ENCODE results near the gene ZNF223.

The ZNF223 gene

DNA sequence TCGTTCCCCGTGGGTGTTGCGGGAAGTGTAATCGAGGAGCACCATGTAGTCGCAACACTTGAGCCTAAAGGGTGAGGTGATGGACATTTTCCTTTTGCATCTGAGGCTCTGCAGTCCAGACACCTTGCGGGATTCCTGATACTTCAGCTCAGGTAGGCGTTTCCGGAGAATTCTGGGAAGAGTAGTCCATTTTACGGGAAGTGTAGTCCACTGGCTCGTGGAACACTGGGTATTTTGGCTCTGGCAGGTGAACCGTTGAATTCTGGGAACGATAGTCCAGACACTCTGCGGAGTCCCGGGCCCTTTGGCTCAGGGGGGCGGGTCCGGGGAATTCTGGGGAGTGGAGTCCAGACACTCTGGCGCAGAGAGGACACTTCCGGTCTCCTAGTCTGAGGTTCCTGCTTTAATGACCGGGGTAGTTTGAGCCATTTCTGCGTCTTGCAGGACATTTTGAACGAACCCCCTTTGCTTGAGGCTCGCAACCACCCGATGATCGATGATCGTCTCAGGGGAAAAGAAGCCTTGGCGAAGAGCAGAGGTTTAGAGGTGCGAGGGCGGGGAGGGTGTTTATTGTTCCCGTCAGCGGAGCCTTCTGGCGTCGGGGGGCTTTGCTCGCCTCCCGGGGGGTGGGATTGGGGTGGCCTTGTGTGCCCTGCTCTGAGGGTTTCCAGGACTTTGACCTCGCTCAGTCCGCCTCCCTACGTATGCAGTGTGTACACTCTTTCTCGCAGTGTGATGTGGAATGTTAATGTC, at the start of gene ZNF223:
Gene ZNF223, plus strand, starts transcription at position 387 of the 753 bp plus-strand sequence. CDS start 3,141 bp downstream, outside the sequence.
- DNase-seq: peak; percentile 15 to 26
- Mint-ChIP-seq H3K9me3 (peaks cover 21 to 56% of the 10 kb centered on the region in 2 donors), H3K4me3 (peak within 1 kb of the TSS; percentile 87 to 93), H3K27ac (peak within 1 kb of the TSS; percentile 86 to 94), H3K4me1 (peaks cover 18% of the 10 kb centered on the region), H3K27me3 (no peaks in the 10 kb centered on the region)
- peak; percentile 66 for ATAC-seq

- H3K4me1 Mint-ChIP-seq: peaks cover 17% of the 10 kb centered on the region
- ATAC-seq (no peak), DNase-seq (no peak)
- H3K27me3 Mint-ChIP-seq: no peaks in the 10 kb centered on the region
- peak overlapping the region; percentile 97 to 98 for H3K4me3 Mint-ChIP-seq
- H3K9me3 Mint-ChIP-seq: peaks cover 47 to 50% of the 10 kb centered on the region in 2 donors
- H3K27ac Mint-ChIP-seq: peak overlapping the region; percentile 95
Measured at GRCh38 chr19:44002212-44002565, 49.6 kb upstream of the ZNF223 start.

DNA sequence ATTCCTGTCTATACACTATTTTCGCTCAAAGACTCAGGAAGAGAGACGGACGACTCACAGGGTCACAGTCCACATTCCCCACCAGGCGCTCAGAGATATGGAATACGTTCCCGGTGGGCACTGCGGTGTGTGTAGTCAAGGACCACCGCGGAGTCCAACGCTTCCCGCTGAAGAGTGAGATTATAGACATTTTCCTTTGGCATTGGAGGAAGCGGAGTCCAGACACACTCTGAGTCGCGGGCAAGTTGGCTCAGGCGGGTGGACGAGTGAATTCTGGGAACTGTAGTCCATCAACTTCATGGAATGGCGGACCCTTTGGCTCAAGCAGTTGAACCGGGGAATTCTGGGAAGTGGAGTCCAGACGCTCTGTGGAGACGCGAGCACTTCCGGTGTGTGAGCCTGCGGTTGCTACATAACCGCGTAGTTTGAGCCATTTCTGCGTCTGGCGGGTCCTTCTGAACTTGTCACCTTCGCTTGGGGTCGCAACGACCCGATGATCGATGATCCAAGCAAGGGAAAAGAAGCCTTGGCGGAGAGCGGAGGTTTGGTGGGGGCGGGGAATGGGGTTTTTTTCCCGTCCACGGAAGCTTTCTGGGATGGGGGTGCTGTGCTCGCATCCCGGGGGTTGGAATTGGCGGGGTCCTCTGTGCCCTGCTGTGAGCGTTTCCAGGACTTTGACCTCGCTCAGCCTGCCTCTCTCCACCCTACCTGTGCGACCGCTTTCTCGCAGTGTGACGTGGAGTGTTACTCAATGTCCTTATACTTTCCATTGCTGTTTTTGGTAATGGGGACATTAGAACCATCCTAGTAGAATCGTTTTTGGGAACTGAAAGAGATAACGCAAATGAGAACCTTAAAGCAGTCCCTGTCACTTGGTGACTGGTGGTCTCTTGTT, 49.0 kb upstream of the ZNF223 start, which contains the start of gene ZNF230:
Gene ZNF230, plus strand, starts transcription at position 392 of the 895 bp plus-strand sequence. CDS start 4,122 bp downstream, outside the sequence.
- Mint-ChIP-seq H3K27me3 (no peaks in the 10 kb centered on the region), H3K4me3 (peak within 1 kb of the TSS; percentile 97 to 98), H3K27ac (peak within 1 kb of the TSS; percentile 95), H3K9me3 (peaks cover 47 to 50% of the 10 kb centered on the region in 2 donors), H3K4me1 (peaks cover 17% of the 10 kb centered on the region)
- DNase-seq: peak; percentile 74 to 86
- peak; percentile 95 for ATAC-seq

DNA sequence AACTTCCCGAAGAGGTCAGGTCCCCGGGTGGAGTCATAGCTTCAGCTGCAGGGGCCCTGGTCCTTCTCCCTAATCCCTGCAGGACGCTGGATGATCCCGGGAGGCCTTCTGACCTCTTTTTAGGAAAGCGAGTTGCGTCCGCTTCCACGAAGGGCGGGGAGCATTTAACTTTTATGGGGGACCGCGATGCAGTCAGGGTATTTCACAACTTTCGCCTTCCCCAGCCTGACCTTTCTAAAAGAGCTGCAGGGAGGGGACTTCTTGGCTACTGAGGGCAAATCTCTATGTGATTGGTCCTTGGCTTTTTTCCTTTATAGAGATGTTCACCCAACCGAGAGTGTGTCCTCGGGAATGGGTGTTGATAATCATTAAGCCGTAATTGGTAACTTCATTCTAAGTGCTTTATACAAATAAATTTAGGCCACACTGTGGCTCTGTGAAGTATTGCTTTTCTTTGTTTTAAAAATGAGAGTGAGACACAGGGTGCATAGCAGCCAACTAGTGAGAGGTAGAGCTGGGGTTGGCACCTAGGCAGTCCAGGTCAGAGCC, 48.3 kb upstream of the ZNF223 start:
- H3K4me3 Mint-ChIP-seq: peak overlapping the region; percentile 97 to 98
- no peaks in the 10 kb centered on the region for H3K27me3 Mint-ChIP-seq
- peaks cover 47 to 49% of the 10 kb centered on the region in 2 donors for H3K9me3 Mint-ChIP-seq
- DNase-seq: peak; percentile 17 to 19
- peak; percentile 73 for ATAC-seq
- H3K4me1 Mint-ChIP-seq: peaks cover 17% of the 10 kb centered on the region
- H3K27ac Mint-ChIP-seq: peak overlapping the region; percentile 69 to 95

GRCh38 chr19:44005973-44006372, 45.9 kb upstream of the ZNF223 start:
- no peaks in the 10 kb centered on the region for H3K27me3 Mint-ChIP-seq
- no peak overlapping the region for H3K27ac Mint-ChIP-seq
- peaks cover 17% of the 10 kb centered on the region for H3K4me1 Mint-ChIP-seq
- DNase-seq (no peak), ATAC-seq (no peak)
- H3K4me3 Mint-ChIP-seq: no peak overlapping the region
- H3K9me3 Mint-ChIP-seq: peaks cover 55 to 62% of the 10 kb centered on the region in 2 donors

- DNase-seq (no peak), ATAC-seq (no peak)
- H3K27me3 Mint-ChIP-seq: no peaks in the 10 kb centered on the region
- peak overlapping the region in 1 of 2 donors; percentile 30 for H3K27ac Mint-ChIP-seq
- no peak overlapping the region for H3K4me3 Mint-ChIP-seq
- peaks cover 9% of the 10 kb centered on the region for H3K4me1 Mint-ChIP-seq
- peaks cover 57 to 68% of the 10 kb centered on the region in 2 donors for H3K9me3 Mint-ChIP-seq
Measured at GRCh38 chr19:44007473-44007872, 44.4 kb upstream of the ZNF223 start.

DNA sequence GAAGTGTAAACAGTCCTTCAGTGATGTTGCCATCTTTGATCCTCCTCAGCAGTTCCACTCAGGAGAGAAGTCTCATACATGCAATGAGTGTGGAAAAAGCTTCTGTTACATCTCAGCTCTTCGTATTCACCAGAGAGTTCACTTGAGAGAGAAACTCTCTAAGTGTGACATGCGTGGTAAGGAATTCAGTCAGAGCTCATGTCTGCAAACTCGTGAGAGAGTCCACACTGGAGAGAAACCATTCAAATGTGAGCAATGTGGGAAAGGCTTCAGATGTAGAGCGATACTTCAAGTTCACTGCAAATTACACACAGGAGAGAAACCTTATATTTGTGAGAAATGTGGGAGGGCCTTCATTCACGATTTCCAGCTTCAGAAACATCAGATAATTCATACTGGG, 41.4 kb upstream of the ZNF223 start:
- Mint-ChIP-seq H3K27me3 (no peaks in the 10 kb centered on the region), H3K9me3 (peaks cover 81 to 87% of the 10 kb centered on the region in 2 donors), H3K4me1 (no peaks in the 10 kb centered on the region), H3K27ac (no peak overlapping the region), H3K4me3 (no peak overlapping the region)
- DNase-seq (no peak), ATAC-seq (no peak)

GRCh38 chr19:44019498-44019897, 32.3 kb upstream of the ZNF223 start:
- no peaks in the 10 kb centered on the region for H3K27me3 Mint-ChIP-seq
- ATAC-seq: no peak
- H3K4me1 Mint-ChIP-seq: peaks cover under 1% of the 10 kb centered on the region
- H3K27ac Mint-ChIP-seq: no peak overlapping the region
- H3K9me3 Mint-ChIP-seq: peaks cover 44 to 70% of the 10 kb centered on the region in 2 donors
- no peak overlapping the region for H3K4me3 Mint-ChIP-seq
- no peak for DNase-seq

DNA sequence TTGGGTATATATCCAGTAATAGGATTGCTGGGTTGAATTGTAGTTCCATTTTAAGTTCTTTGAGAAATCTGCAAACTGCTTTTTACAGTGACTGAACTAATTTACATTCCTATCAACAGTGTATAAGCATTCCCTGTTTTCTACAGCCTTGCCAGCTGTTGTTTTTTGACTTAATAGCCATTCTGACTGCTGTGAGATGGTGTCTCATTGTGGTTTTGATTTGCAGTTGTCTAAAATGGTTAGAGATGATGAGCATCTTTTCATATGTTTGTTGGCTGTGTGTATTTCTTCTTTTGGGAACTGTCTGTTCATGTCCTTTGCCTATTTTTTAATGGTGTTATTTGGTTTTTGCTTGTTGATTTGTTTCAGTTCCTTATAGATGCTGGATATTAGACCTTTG, 30.6 kb upstream of the ZNF223 start:
- H3K4me1 Mint-ChIP-seq: peaks cover 17% of the 10 kb centered on the region
- H3K4me3 Mint-ChIP-seq: no peak overlapping the region
- DNase-seq: no peak
- no peak for ATAC-seq
- H3K27me3 Mint-ChIP-seq: no peaks in the 10 kb centered on the region
- no peak overlapping the region for H3K27ac Mint-ChIP-seq
- peaks cover 36 to 67% of the 10 kb centered on the region in 2 donors for H3K9me3 Mint-ChIP-seq

DNA sequence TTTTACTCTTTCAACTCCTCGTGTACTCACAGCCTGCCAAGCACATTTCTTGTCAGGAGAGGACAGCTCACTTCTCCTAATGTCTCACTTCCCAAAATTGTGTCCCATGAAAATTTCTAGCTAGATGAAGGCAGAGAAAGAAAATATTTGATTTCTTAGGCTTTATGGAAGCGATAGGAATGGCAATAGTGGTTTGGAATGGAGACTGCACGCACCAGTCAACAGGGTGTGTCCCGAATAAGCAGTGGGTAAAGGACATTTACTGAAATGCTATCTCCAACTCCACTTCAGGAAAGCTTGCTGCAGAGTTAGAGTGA, 27.0 kb upstream of the ZNF223 start:
- Mint-ChIP-seq H3K4me3 (peak overlapping the region; percentile 97 to 99), H3K27me3 (no peaks in the 10 kb centered on the region), H3K27ac (peak overlapping the region; percentile 97), H3K4me1 (peaks cover 19% of the 10 kb centered on the region), H3K9me3 (peaks cover 29 to 51% of the 10 kb centered on the region in 2 donors)
- DNase-seq: no peak
- ATAC-seq: no peak

GRCh38 chr19:44025217-44025936, 26.5 kb upstream of the ZNF223 start, which contains the start of gene ZNF222:
TSS of gene ZNF222 (plus strand) at chr19:44025379. CDS start at chr19:44025437, 58 bp downstream.
- ATAC-seq: peak; percentile 100
- no peaks in the 10 kb centered on the region for H3K27me3 Mint-ChIP-seq
- peaks cover 19% of the 10 kb centered on the region for H3K4me1 Mint-ChIP-seq
- H3K9me3 Mint-ChIP-seq: peaks cover 26 to 47% of the 10 kb centered on the region in 2 donors
- peak within 1 kb of the TSS; percentile 97 for H3K27ac Mint-ChIP-seq
- peak; percentile 69 to 80 for DNase-seq
- H3K4me3 Mint-ChIP-seq: peak within 1 kb of the TSS; percentile 97 to 99

- ATAC-seq (no peak), DNase-seq (no peak)
- peaks cover 19% of the 10 kb centered on the region for H3K4me1 Mint-ChIP-seq
- no peak overlapping the region for H3K27ac Mint-ChIP-seq
- peaks cover 26 to 49% of the 10 kb centered on the region in 2 donors for H3K9me3 Mint-ChIP-seq
- peak overlapping the region in 1 of 2 donors; percentile 23 for H3K4me3 Mint-ChIP-seq
- no peaks in the 10 kb centered on the region for H3K27me3 Mint-ChIP-seq
Measured at GRCh38 chr19:44026622-44027021, 25.2 kb upstream of the ZNF223 start.

DNA sequence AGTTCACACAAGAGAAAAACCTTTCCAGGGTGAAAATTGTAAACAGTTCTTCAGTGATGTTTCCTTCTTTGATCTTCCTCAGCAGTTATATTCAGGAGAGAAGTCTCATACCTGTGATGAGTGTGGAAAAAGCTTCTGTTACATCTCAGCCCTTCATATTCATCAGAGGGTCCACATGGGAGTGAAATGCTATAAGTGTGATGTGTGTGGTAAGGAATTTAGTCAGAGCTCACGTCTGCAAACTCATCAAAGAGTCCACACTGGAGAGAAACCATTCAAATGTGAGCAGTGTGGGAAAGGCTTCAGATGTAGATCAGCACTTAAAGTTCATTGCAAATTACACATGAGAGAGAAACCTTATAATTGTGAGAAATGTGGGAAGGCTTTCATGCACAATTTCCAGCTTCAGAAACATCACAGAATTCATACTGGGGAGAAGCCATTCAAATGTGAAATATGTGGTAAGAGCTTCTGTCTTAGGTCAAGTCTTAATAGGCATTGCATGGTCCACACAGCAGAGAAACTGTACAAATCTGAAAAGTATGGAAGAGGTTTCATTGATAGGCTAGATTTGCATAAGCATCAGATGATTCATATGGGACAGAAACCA, 19.7 kb upstream of the ZNF223 start:
- Mint-ChIP-seq H3K27me3 (no peaks in the 10 kb centered on the region), H3K4me1 (no peaks in the 10 kb centered on the region), H3K9me3 (peaks cover 57 to 74% of the 10 kb centered on the region in 2 donors), H3K27ac (no peak overlapping the region), H3K4me3 (no peak overlapping the region)
- no peak for ATAC-seq
- no peak for DNase-seq

DNA sequence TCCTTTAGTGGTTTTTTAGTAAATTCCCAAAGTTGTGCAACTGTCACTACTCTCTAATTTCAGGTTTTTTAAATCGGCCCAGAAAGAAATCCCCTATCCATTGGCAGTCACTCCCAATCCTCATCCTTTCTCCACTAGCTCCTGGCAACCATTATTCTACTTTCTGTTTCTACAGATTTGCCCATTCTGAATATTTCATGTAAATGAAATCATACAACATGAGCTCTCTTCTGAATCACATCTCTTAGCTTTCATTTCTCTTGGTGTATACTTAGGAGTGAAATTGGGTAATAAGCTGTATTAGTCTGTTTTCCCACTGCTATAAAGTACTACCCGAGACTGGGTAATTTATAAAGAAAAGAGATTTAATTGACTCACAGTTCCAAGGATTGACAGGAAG, 9.7 kb upstream of the ZNF223 start:
- H3K4me3 Mint-ChIP-seq: no peak overlapping the region
- DNase-seq: no peak
- no peaks in the 10 kb centered on the region for H3K27me3 Mint-ChIP-seq
- H3K27ac Mint-ChIP-seq: no peak overlapping the region
- no peak for ATAC-seq
- H3K9me3 Mint-ChIP-seq: peaks cover 32 to 36% of the 10 kb centered on the region in 2 donors
- H3K4me1 Mint-ChIP-seq: no peaks in the 10 kb centered on the region

All from stimulated activated naive CD8-positive, alpha-beta T cell treated with anti-CD3 and anti-CD28 coated beads, Interleukin-15, amount 100 ng/mL, for 72 hours (primary cell).